ENCODE data around the gene DGKB. TPM values are rescaled to one million over a fixed set of nuclear protein-coding genes. Genes with fewer than 3 reads are reported as not detected.

The DGKB gene
- total RNA-seq, 4 donors from 2014 or later = 0.07 to 0.95 (median 0.34) TPM

DNA sequence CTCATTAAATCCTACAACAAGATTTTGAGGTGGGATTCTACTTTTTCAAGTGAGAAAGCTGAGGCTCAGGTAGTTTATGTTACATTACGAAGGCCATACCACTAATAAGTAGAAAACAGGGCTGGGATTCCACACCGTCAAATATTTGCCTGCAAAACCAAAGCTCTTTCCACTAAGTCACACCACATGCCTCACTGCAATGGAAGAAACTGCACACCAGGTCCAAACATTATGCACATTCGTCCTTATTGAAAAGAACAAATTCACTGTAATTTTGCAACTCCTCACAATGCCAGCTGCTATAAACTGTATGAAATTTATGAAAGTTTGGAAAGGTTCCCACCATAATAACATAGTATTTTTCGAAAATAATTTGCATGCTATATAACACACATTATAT, 66.5 kb downstream of the DGKB start:
- H3K27me3 ChIP-seq = no peaks in the 10 kb centered on the region
- H3K4me1 ChIP-seq = peaks cover 26 to 40% of the 10 kb centered on the region in 2 donors
- no peaks in the 10 kb centered on the region for H3K36me3 ChIP-seq
- peak overlapping the region in 3 of 4 donors; percentile 5 to 28 (median 27) for H3K4me3 ChIP-seq
- TF ChIP-seq POLR2A (IDR thresholded peaks at IDR 0.05) = no peak
- TF ChIP-seq, protein P1, sequence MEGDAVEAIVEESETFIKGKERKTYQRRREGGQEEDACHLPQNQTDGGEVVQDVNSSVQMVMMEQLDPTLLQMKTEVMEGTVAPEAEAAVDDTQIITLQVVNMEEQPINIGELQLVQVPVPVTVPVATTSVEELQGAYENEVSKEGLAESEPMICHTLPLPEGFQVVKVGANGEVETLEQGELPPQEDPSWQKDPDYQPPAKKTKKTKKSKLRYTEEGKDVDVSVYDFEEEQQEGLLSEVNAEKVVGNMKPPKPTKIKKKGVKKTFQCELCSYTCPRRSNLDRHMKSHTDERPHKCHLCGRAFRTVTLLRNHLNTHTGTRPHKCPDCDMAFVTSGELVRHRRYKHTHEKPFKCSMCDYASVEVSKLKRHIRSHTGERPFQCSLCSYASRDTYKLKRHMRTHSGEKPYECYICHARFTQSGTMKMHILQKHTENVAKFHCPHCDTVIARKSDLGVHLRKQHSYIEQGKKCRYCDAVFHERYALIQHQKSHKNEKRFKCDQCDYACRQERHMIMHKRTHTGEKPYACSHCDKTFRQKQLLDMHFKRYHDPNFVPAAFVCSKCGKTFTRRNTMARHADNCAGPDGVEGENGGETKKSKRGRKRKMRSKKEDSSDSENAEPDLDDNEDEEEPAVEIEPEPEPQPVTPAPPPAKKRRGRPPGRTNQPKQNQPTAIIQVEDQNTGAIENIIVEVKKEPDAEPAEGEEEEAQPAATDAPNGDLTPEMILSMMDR (IDR thresholded peaks at IDR 0.05 in 4 of 5, conservative IDR thresholded peaks at IDR 0.05 in 1 of 5) = no peak
- no peak for DNase-seq
- peak overlapping the region; percentile 80 to 95 (median 92) for H3K27ac ChIP-seq
- in situ Hi-C loops (cut with MboI; ENCODE audit: low sequenced_read_pairs in 4 of 4) = no loop called here
- intact Hi-C loops (cut with DNase I; ENCODE audit: low total_unique reads) = loop anchor here (1.0 kb wide), 1 partner anchor 75 kb away; no protein-coding TSS in a partner anchor
- ATAC-seq = peak; percentile 42 to 46
- H3K9me3 ChIP-seq = no peaks in the 10 kb centered on the region

DNA sequence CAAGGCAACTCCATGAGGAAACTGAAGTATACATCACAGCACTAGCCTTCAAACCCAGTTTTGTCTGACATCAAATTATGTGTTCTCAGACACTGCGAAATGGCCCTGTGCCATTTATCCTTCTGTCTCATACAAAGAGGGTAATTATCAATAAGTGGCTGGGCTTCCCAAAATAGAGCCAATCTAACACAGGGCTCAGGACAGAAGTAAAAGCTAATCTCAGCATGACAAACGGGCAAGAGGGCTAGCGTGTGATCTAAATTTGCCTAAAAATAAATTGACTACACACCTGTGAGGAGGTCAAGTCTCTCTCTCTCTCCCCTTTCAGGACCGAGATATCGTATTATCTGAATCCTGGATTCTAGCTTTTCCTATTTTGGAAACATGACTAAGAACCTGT, 67.2 kb downstream of the DGKB start:
- H3K9me3 ChIP-seq = no peaks in the 10 kb centered on the region
- TF ChIP-seq, protein P1 (IDR thresholded peaks at IDR 0.05 in 4 of 5, conservative IDR thresholded peaks at IDR 0.05 in 1 of 5) = no peak
- TF ChIP-seq POLR2A (IDR thresholded peaks at IDR 0.05) = peak in 1 of 2 donors; percentile 24
- H3K4me1 ChIP-seq = peaks cover 26 to 40% of the 10 kb centered on the region in 2 donors
- H3K4me3 ChIP-seq = no peak overlapping the region
- peak; percentile 64 to 80 for ATAC-seq
- H3K36me3 ChIP-seq = no peaks in the 10 kb centered on the region
- intact Hi-C loops (cut with DNase I; ENCODE audit: low total_unique reads) (no loop called here), in situ Hi-C loops (cut with MboI; ENCODE audit: low sequenced_read_pairs in 4 of 4) (no loop called here)
- peak overlapping the region; percentile 80 to 95 (median 92) for H3K27ac ChIP-seq
- peak; percentile 18 to 27 for DNase-seq
- no peaks in the 10 kb centered on the region for H3K27me3 ChIP-seq

DNA sequence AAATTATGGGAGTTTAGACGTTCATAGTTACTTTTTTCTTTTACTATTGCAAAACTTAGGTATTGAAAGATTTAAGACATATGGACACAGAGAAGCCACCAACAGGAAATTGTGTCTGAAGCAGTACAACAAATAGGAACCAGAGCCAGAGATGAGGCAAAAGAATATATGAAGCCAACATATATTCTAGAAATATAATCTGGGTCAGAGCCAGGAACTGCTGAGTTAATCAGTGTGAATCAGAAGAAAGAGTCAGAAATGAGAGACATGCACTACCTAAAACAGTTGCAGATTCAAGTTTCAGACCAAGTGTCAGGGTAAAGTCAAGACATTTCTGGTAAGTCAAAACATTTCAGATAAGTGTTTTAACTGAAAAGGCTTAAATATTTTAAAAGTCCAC, 67.7 kb downstream of the DGKB start:
- in situ Hi-C loops (cut with MboI; ENCODE audit: low sequenced_read_pairs in 4 of 4) (no loop called here), intact Hi-C loops (cut with DNase I; ENCODE audit: low total_unique reads) (no loop called here)
- peaks cover 26 to 40% of the 10 kb centered on the region in 2 donors for H3K4me1 ChIP-seq
- H3K9me3 ChIP-seq = no peaks in the 10 kb centered on the region
- no peak overlapping the region for H3K4me3 ChIP-seq
- TF ChIP-seq POLR2A (IDR thresholded peaks at IDR 0.05) = no peak
- TF ChIP-seq, protein P1 (IDR thresholded peaks at IDR 0.05 in 4 of 5, conservative IDR thresholded peaks at IDR 0.05 in 1 of 5) = no peak
- H3K36me3 ChIP-seq = no peaks in the 10 kb centered on the region
- H3K27me3 ChIP-seq = no peaks in the 10 kb centered on the region
- peak overlapping the region; percentile 80 to 95 (median 92) for H3K27ac ChIP-seq
- ATAC-seq (no peak), DNase-seq (no peak)

DNA sequence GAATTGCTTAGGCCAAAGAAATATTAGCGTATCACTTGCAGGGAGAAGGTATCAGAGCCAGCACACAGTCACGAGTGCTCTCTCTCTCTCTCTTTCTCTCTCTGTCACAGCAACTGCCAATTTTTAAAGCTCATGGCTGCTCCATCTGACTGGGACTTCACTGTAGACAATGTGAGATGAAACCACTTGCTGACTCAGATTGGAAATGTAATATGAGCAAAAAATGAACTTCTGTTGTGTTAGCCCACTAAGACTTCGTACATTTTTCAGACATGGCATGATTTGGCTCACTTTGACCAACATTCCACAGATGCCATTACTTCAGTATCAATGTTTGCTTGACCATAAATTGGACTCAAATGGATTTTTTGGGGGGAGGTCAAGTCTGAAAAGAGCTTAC, 68.1 kb downstream of the DGKB start:
- Histone ChIP-seq H3K9me3 (no peaks in the 10 kb centered on the region), H3K27me3 (no peaks in the 10 kb centered on the region), H3K27ac (peak overlapping the region; percentile 80 to 95 (median 92)), H3K4me3 (no peak overlapping the region), H3K36me3 (no peaks in the 10 kb centered on the region), H3K4me1 (peaks cover 26 to 40% of the 10 kb centered on the region in 2 donors)
- in situ Hi-C loops (cut with MboI; ENCODE audit: low sequenced_read_pairs in 4 of 4) = no loop called here
- TF ChIP-seq POLR2A (IDR thresholded peaks at IDR 0.05) = no peak
- TF ChIP-seq, protein P1 (IDR thresholded peaks at IDR 0.05 in 4 of 5, conservative IDR thresholded peaks at IDR 0.05 in 1 of 5) = no peak
- DNase-seq = peak; percentile 39 to 64
- intact Hi-C loops (cut with DNase I; ENCODE audit: low total_unique reads) = no loop called here
- ATAC-seq = peak; percentile 51 to 79

DNA sequence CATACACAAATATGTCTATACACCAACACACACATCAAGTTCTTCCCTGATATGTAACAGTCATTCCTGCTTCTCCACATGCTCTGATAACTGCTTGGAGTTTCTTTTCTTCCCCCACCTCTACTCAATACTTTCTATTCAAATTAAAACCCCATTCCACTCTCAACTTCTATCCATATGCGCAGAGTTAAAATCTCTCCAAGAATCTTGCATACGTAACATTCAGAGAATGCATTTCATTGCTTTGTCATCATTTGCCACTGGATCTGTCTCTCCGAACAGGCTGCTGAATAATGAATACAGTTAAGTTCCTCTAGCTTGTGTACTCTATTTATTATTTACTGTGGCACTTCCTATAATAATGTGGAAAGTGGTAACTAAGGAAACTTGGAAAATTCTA, 68.8 kb downstream of the DGKB start:
- intact Hi-C loops (cut with DNase I; ENCODE audit: low total_unique reads) (no loop called here), in situ Hi-C loops (cut with MboI; ENCODE audit: low sequenced_read_pairs in 4 of 4) (no loop called here)
- TF ChIP-seq, protein P1 (IDR thresholded peaks at IDR 0.05 in 4 of 5, conservative IDR thresholded peaks at IDR 0.05 in 1 of 5) = no peak
- TF ChIP-seq POLR2A (IDR thresholded peaks at IDR 0.05) = no peak
- no peaks in the 10 kb centered on the region for H3K9me3 ChIP-seq
- H3K27me3 ChIP-seq = no peaks in the 10 kb centered on the region
- no peaks in the 10 kb centered on the region for H3K36me3 ChIP-seq
- H3K4me1 ChIP-seq = peaks cover 26 to 40% of the 10 kb centered on the region in 2 donors
- H3K27ac ChIP-seq = peak overlapping the region; percentile 80 to 95 (median 92)
- H3K4me3 ChIP-seq = no peak overlapping the region
- ATAC-seq (no peak), DNase-seq (no peak)
